ENCODE results near the gene NRXN2.
"Not testable (repeated sequence)": the region's sequence is repeated elsewhere in the genome, so short reads cannot be mapped to it uniquely, and the experiment has no call there.

NRXN2 gene

GRCh38 chr11:64721359-64721699 lies 1.7 kb downstream of the NRXN2 start:
- DNase-seq (ENCODE audit: low spot score) = no peak

- no peak for DNase-seq (ENCODE audit: low spot score)
Measured at GRCh38 chr11:64720640-64721358, 2.2 kb downstream of the NRXN2 start.

- no peak for DNase-seq (ENCODE audit: low spot score)
Measured at GRCh38 chr11:64720167-64720566, 2.8 kb downstream of the NRXN2 start.

DNA sequence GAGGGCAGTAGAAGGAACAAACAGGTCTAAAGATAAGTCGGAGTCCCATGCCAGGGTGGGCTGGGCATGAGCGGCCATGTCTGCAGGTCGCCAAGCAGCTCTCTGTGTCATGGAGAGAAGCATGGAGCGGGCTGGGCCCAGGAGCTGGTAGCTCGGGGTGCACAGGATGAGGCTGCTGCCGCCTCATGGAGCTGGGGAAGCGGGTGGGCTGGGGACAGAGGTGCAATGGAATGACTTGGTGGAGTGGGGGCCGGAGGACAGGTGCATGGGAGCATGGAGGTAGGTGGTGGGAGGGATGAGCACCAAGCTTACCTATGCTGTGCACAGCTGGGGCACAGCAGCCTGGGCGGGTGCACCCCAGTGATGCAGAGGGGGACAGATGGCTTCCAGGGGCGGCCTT lies 3.6 kb downstream of the NRXN2 start:
- DNase-seq (ENCODE audit: low spot score) = no peak

DNA sequence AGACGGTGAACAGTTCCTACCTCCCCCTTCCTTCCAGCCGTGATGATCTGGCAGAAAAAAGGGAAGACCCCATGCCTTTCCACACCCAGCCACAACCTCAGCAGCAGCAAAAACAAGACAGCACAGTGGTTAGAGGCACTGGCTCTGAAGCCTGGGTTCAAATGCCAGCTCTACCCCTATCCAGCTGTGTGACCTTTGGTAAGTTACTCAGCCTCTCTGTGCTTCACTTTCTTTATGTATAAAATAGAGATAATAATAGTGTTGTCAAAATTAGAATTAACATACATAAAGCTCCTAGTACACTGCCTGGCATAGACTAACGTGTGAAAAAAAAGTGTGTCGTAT lies 4.2 kb downstream of the NRXN2 start:
- DNase-seq (ENCODE audit: low spot score) = no peak

- DNase-seq (ENCODE audit: low spot score) = no peak
Measured at GRCh38 chr11:64718084-64718779, 4.8 kb downstream of the NRXN2 start.

DNA sequence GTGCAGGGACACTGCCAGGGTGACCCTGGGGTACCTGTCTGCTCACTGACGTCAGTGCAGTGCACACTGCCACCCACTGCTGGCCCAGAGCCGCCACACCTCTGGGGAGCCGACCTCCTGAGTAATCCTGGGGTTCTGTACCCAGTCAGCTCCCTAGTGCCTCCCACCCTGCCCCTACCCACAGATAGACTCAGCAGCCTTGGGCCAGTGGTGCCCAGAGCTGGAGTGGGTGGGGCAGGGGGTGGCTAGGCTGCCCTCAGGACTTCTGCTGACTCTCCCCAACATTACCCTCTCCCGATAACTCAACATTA lies 5.8 kb downstream of the NRXN2 start:
- DNase-seq (ENCODE audit: low spot score) = no peak

DNA sequence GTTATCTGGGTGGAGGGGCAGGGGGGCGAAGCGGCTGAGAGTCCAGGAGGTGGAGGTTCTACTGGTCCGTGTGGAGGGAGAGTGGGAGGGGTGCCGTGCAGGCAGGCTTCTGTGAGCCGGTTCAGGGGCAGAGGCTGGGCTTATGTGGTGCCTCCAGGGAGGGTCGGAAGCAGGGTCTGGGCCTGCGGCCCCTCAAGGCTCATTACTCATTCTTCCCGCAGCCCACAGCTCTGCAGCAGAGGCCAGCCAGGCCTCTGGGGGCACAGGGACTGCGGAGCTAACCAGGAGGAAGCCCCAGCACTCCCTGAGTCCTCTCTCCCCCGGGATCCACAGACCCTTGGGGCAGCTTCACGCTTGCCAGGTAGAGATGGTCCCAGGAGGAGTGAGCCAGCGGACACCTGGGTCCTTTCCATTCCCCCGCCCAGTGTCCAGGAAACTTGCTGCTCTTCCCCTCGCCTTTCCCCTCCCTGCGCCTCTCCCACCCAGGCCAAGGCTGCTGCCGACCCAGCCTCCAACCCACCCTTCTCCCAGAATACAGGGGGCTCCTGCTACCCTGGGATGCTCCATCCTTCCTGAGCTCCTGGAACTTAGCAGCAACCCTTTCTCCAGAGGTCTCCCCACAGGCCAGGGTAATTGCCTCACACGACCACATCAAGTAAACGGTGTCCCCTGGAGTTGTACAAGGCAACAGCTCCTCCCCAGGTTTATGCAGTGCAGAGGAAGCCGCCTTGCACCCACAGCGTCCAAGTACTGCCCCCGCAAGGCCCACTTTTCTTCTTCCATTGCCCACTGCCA lies 6.3 kb downstream of the NRXN2 start:
- no peak for DNase-seq (ENCODE audit: low spot score)

- DNase-seq (ENCODE audit: low spot score) = no peak
Measured at GRCh38 chr11:64715756-64716472, 7.1 kb downstream of the NRXN2 start.

DNA sequence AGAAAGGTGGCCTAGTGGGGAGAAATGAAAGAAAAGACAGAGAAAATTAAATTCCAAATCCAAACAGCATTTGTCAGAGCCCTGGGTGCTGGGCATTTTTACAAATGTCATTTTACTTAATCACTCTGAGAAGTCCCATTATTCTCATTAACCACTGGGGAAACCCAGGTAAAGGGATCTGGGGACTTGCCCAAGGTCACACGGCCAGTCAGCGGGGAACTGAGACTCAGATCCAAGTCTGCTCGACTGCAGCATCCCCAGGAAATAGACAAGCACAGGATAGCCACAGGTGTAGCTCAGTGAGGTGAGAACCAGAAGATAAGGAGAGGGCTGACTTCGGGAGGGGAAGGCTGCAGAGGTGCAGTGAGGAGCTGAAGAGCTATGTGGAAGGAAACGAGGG lies 7.9 kb downstream of the NRXN2 start:
- no peak for DNase-seq (ENCODE audit: low spot score)

DNA sequence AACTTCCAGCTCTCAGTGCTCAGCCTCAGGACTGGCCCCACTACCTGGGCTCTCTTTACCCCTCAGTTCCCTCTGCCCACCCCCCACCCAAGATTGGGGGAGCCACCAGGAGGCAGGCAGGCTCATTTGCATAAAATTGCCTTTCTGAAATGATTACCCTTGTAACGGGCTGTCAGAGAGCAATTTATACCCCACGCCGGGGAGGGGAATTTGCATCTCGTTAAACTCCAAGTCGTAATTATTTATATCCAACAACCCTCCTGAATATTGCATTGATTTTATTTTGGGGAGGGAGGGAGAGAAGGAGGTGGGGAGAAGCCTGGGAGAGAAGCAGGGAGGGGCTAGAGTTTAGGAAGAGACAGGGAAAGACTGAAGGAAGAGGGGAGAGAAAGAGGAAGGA lies 8.3 kb downstream of the NRXN2 start:
- no peak for DNase-seq (ENCODE audit: low spot score)

GRCh38 chr11:64713781-64714363 lies 9.1 kb downstream of the NRXN2 start:
- no peak for DNase-seq (ENCODE audit: low spot score)

GRCh38 chr11:64713016-64713707 lies 9.8 kb downstream of the NRXN2 start:
- DNase-seq (ENCODE audit: low spot score) = no peak

GRCh38 chr11:64712430-64713015 lies 10.5 kb downstream of the NRXN2 start:
- no peak for DNase-seq (ENCODE audit: low spot score)

GRCh38 chr11:64711956-64712362 lies 11.0 kb downstream of the NRXN2 start:
- DNase-seq (ENCODE audit: low spot score) = no peak

- no peak for DNase-seq (ENCODE audit: low spot score)
Measured at GRCh38 chr11:64711138-64711955, 11.7 kb downstream of the NRXN2 start.

- DNase-seq (ENCODE audit: low spot score) = no peak
Measured at GRCh38 chr11:64710418-64711137, 12.4 kb downstream of the NRXN2 start.

- no peak for DNase-seq (ENCODE audit: low spot score)
Measured at GRCh38 chr11:64705501-64705900, 17.5 kb downstream of the NRXN2 start.

DNA sequence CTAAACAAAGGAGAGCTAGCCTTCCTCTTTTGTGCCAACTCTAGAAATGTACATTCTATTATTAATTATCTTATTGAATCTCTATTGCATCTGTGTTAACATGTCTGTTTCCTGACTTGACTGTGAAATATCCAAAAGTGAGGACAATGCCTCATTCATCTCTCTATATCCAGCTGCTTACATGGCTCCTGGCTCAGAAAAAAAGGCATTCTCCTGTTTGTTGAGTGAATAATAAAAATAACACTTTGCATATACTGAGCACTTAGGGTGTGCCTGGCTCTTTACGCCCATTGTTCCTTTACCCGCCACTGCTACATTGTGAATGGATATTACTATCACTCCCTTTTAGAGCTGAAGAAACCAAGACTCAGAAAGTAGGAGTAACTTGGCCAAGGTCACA lies 19.9 kb downstream of the NRXN2 start:
- DNase-seq (ENCODE audit: low spot score) = no peak

DNA sequence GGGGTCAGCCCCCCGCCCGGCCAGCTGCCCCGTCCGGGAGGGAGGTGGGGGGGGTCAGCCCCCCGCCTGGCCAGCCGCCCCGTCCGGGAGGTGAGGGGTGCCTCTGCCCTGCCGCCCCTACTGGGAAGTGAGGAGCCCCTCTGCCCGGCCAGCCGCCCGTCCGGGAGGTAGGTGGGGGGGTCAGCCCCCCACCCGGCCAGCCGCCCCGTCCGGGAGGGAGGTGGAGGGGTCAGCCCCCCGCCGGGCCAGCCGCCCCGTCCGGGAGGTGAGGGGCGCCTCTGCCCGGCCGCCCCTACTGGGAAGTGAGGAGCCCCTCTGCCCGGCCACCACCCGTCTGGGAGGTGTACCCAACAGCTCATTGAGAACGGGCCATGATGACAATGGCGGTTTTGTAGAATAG lies 21.0 kb downstream of the NRXN2 start:
- not testable (repeated sequence) for DNase-seq (ENCODE audit: low spot score)

Measured in CD4-positive, alpha-beta T cell treated with Interleukin-15 for 4 hours (primary cell).